HEK293 (cell line): ENCODE results near the gene CADPS2.

Source experiments
- EGR2 ChIP-seq: fragments of 450-650 bp; formaldehyde crosslinking; IDR thresholded peaks from 2 replicates; pipeline ENCODE4 v1.5.1; 2016; ENCODE audit warnings: low read depth, missing biosample characterization, missing genetic modification characterization
- GFI1B ChIP-seq: fragments of 450-650 bp; formaldehyde crosslinking; IDR thresholded peaks from 2 replicates; pipeline ENCODE4 v1.5.1; 2016; ENCODE audit warnings: missing biosample characterization, missing genetic modification characterization
- GLIS1 ChIP-seq: fragments of 450-650 bp; formaldehyde crosslinking; IDR thresholded peaks from 2 replicates; pipeline ENCODE4 v1.5.1; 2016; ENCODE audit warnings: missing biosample characterization, missing genetic modification characterization
- GLIS2 ChIP-seq: fragments of 450-650 bp; formaldehyde crosslinking; IDR thresholded peaks from 2 replicates; pipeline ENCODE4 v1.5.1; 2016; ENCODE audit warnings: missing biosample characterization, missing genetic modification characterization
- IKZF3 ChIP-seq: fragments of 450-650 bp; IDR thresholded peaks from 2 replicates; pipeline ENCODE4 v1.5.0; 2018; ENCODE audit warnings: missing biosample characterization, mild to moderate bottlenecking, missing genetic modification characterization, moderate library complexity
- KLF1 ChIP-seq: fragments of 450-650 bp; formaldehyde crosslinking; IDR thresholded peaks from 2 replicates; pipeline ENCODE4 v1.5.1; 2016; ENCODE audit warnings: missing biosample characterization, missing genetic modification characterization
- SCRT1 ChIP-seq: fragments of 450-650 bp; formaldehyde crosslinking; IDR thresholded peaks from 2 replicates; pipeline ENCODE4 v1.5.1; 2016; ENCODE audit warnings: missing biosample characterization, missing genetic modification characterization, borderline replicate concordance
- SCRT2 ChIP-seq: fragments of 450-650 bp; formaldehyde crosslinking; IDR thresholded peaks from 2 replicates; pipeline ENCODE4 v1.5.1; 2016; ENCODE audit warnings: missing biosample characterization, missing genetic modification characterization
- SP2 ChIP-seq: fragments of 450-650 bp; formaldehyde crosslinking; IDR thresholded peaks from 2 replicates; pipeline ENCODE4 v1.5.1; 2016; ENCODE audit warnings: missing biosample characterization, missing genetic modification characterization
- SP7 ChIP-seq: fragments of 450-650 bp; formaldehyde crosslinking; IDR thresholded peaks from 2 replicates; pipeline ENCODE4 v1.5.1; 2016; ENCODE audit warnings: missing biosample characterization, missing genetic modification characterization
- YY2 ChIP-seq: fragments of 450-650 bp; formaldehyde crosslinking; IDR thresholded peaks from 2 replicates; pipeline ENCODE4 v1.5.1; 2016; ENCODE audit warnings: missing biosample characterization, missing genetic modification characterization
- ZBTB8A ChIP-seq: fragments of 450-650 bp; formaldehyde crosslinking; IDR thresholded peaks from 2 replicates; pipeline ENCODE4 v1.5.1; 2016; ENCODE audit warnings: missing biosample characterization, missing genetic modification characterization
- ZIC2 ChIP-seq: fragments of 450-650 bp; formaldehyde crosslinking; IDR thresholded peaks from 2 replicates; pipeline ENCODE4 v1.5.1; 2016; ENCODE audit warnings: missing biosample characterization, missing genetic modification characterization
- ZNF133 ChIP-seq: fragments of 450-650 bp; formaldehyde crosslinking; IDR thresholded peaks from 2 replicates; pipeline ENCODE4 v1.5.1; 2016; ENCODE audit warnings: missing biosample characterization, missing genetic modification characterization
- ZNF16 ChIP-seq: fragments of 450-650 bp; formaldehyde crosslinking; IDR thresholded peaks from 2 replicates; pipeline ENCODE4 v1.5.1; 2016; ENCODE audit warnings: low read depth, missing biosample characterization, missing genetic modification characterization
- ZNF2 ChIP-seq: fragments of 450-650 bp; formaldehyde crosslinking; IDR thresholded peaks from 2 replicates; pipeline ENCODE4 v1.5.1; 2016; ENCODE audit warnings: missing biosample characterization, missing genetic modification characterization
- ZNF23 ChIP-seq: fragments of 450-650 bp; formaldehyde crosslinking; IDR thresholded peaks from 2 replicates; pipeline ENCODE4 v1.5.1; 2016; ENCODE audit warnings: missing biosample characterization, missing genetic modification characterization, borderline replicate concordance
- ZNF24 ChIP-seq: fragments of 450-650 bp; formaldehyde crosslinking; IDR thresholded peaks from 2 replicates; pipeline ENCODE4 v1.5.1; 2016; ENCODE audit warnings: missing biosample characterization, missing genetic modification characterization
- ZNF335 ChIP-seq: fragments of 450-650 bp; formaldehyde crosslinking; conservative IDR thresholded peaks from 2 replicates; pipeline ENCODE4 v1.5.1; 2016; ENCODE audit warnings: missing biosample characterization, missing genetic modification characterization
- ZNF501 ChIP-seq: fragments of 450-650 bp; formaldehyde crosslinking; IDR thresholded peaks from 2 replicates; pipeline ENCODE4 v1.5.1; 2016; ENCODE audit warnings: missing biosample characterization, missing genetic modification characterization
- ZNF596 ChIP-seq: fragments of 450-650 bp; IDR thresholded peaks from 2 replicates; pipeline ENCODE4 v1.5.0; 2018; ENCODE audit warnings: missing biosample characterization, mild to moderate bottlenecking, missing genetic modification characterization, moderate library complexity
- ZSCAN16 ChIP-seq: fragments of 450-650 bp; formaldehyde crosslinking; IDR thresholded peaks from 2 replicates; pipeline ENCODE4 v1.5.1; 2016; ENCODE audit warnings: missing biosample characterization, missing genetic modification characterization
- ZXDB ChIP-seq: fragments of 450-650 bp; formaldehyde crosslinking; IDR thresholded peaks from 2 replicates; pipeline ENCODE4 v1.5.1; 2016; ENCODE audit warnings: missing biosample characterization, missing genetic modification characterization
- TF ChIP-seq, protein P1 (sequence below): fragments of 450-650 bp; formaldehyde crosslinking; conservative IDR thresholded peaks from 2 replicates; pipeline ENCODE4 v1.5.1; 2016; ENCODE audit warnings: low read depth, missing biosample characterization, missing genetic modification characterization
- TF ChIP-seq, protein P2 (sequence below): fragments of 450-650 bp; formaldehyde crosslinking; IDR thresholded peaks from 2 replicates; pipeline ENCODE4 v1.5.1; 2016; ENCODE audit warnings: missing biosample characterization, missing genetic modification characterization
- TF ChIP-seq, protein P3 (sequence below): fragments of 450-650 bp; formaldehyde crosslinking; IDR thresholded peaks from 2 replicates; pipeline ENCODE4 v1.5.1; 2016; ENCODE audit warnings: missing biosample characterization, missing genetic modification characterization
- TF ChIP-seq, protein P4 (sequence below): fragments of 450-650 bp; formaldehyde crosslinking; IDR thresholded peaks from 2 replicates; pipeline ENCODE4 v1.5.1; 2016; ENCODE audit warnings: missing biosample characterization, missing genetic modification characterization
- TF ChIP-seq, protein P5 (sequence below): fragments of 450-650 bp; formaldehyde crosslinking; IDR thresholded peaks from 2 replicates; pipeline ENCODE4 v1.5.1; 2016; ENCODE audit warnings: missing biosample characterization, missing genetic modification characterization

Gene CADPS2

DNA sequence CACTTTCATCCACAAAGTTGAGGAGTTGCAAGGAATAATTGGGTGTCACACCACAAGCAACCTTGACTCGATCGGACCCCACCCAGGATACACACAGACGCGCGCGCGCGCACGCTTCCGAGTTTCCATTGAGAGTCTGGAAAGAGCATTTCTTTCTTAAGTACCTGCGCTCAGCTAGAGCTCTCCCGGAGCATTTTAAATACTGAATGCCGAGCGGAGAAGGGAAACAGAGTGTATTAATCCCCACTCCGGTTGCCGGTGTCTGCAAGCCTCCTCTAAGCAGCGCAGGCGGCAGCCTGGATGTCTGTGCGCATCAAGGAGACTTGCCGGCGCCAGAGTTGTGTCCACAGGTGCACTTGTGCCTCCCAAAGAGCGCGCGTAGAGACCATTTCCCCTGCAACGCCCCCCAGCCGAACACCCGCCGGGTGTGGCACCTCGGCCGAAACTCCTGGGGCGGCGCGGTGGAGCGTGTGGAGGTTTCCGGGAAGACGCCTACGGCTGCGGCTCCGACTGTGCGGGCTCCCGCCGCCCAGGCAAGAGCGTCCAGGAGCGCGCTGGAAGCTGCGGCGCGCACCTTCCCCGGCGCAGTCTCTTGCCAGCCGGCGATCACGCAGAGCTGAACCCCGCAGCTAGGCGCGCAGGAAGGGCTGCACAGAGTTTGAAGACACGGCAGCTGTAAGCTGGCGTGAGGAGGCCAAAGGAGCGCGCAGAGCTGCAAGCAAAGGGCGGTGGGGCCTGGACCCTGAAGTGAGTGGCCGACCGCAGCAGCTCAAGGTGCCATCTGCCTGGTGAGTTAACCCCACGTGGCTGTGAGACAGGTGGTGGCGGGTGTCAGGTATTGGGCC is 580.6 kb downstream of the CADPS2 start (continued):
- TF ChIP-seq, protein P1, sequence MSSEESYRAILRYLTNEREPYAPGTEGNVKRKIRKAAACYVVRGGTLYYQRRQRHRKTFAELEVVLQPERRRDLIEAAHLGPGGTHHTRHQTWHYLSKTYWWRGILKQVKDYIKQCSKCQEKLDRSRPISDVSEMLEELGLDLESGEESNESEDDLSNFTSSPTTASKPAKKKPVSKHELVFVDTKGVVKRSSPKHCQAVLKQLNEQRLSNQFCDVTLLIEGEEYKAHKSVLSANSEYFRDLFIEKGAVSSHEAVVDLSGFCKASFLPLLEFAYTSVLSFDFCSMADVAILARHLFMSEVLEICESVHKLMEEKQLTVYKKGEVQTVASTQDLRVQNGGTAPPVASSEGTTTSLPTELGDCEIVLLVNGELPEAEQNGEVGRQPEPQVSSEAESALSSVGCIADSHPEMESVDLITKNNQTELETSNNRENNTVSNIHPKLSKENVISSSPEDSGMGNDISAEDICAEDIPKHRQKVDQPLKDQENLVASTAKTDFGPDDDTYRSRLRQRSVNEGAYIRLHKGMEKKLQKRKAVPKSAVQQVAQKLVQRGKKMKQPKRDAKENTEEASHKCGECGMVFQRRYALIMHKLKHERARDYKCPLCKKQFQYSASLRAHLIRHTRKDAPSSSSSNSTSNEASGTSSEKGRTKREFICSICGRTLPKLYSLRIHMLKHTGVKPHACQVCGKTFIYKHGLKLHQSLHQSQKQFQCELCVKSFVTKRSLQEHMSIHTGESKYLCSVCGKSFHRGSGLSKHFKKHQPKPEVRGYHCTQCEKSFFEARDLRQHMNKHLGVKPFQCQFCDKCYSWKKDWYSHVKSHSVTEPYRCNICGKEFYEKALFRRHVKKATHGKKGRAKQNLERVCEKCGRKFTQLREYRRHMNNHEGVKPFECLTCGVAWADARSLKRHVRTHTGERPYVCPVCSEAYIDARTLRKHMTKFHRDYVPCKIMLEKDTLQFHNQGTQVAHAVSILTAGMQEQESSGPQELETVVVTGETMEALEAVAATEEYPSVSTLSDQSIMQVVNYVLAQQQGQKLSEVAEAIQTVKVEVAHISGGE = peak; percentile 76
- TF ChIP-seq, protein P2, sequence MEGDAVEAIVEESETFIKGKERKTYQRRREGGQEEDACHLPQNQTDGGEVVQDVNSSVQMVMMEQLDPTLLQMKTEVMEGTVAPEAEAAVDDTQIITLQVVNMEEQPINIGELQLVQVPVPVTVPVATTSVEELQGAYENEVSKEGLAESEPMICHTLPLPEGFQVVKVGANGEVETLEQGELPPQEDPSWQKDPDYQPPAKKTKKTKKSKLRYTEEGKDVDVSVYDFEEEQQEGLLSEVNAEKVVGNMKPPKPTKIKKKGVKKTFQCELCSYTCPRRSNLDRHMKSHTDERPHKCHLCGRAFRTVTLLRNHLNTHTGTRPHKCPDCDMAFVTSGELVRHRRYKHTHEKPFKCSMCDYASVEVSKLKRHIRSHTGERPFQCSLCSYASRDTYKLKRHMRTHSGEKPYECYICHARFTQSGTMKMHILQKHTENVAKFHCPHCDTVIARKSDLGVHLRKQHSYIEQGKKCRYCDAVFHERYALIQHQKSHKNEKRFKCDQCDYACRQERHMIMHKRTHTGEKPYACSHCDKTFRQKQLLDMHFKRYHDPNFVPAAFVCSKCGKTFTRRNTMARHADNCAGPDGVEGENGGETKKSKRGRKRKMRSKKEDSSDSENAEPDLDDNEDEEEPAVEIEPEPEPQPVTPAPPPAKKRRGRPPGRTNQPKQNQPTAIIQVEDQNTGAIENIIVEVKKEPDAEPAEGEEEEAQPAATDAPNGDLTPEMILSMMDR (tag by site-specific recombination) = peak; percentile 55; the same call in 1 of the 2 replicates
- TF ChIP-seq, protein P3, sequence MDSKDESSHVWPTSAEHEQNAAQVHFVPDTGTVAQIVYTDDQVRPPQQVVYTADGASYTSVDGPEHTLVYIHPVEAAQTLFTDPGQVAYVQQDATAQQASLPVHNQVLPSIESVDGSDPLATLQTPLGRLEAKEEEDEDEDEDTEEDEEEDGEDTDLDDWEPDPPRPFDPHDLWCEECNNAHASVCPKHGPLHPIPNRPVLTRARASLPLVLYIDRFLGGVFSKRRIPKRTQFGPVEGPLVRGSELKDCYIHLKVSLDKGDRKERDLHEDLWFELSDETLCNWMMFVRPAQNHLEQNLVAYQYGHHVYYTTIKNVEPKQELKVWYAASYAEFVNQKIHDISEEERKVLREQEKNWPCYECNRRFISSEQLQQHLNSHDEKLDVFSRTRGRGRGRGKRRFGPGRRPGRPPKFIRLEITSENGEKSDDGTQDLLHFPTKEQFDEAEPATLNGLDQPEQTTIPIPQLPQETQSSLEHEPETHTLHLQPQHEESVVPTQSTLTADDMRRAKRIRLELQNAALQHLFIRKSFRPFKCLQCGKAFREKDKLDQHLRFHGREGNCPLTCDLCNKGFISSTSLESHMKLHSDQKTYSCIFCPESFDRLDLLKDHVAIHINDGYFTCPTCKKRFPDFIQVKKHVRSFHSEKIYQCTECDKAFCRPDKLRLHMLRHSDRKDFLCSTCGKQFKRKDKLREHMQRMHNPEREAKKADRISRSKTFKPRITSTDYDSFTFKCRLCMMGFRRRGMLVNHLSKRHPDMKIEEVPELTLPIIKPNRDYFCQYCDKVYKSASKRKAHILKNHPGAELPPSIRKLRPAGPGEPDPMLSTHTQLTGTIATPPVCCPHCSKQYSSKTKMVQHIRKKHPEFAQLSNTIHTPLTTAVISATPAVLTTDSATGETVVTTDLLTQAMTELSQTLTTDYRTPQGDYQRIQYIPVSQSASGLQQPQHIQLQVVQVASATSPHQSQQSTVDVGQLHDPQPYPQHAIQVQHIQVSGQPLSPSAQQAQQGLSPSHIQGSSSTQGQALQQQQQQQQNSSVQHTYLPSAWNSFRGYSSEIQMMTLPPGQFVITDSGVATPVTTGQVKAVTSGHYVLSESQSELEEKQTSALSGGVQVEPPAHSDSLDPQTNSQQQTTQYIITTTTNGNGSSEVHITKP (tag by site-specific recombination) = no peak
- TF ChIP-seq ZNF335 (tag by site-specific recombination) (peak; percentile 95), ZXDB (tag by site-specific recombination) (no peak), GFI1B (tag by site-specific recombination) (no peak), ZNF501 (peak; percentile 35; the same call in 1 of the 2 replicates), ZIC2 (tag by site-specific recombination) (peak; percentile 95), IKZF3 (tag by site-specific recombination) (peak; percentile 45; the same call in 1 of the 2 replicates), YY2 (tag by site-specific recombination) (no peak), ZBTB8A (tag by site-specific recombination) (no peak; the same call in 1 of the 2 replicates), ZNF2 (tag by site-specific recombination) (peak; percentile 56; the same call in 1 of the 2 replicates), ZNF16 (tag by site-specific recombination) (no peak), ZNF23 (no peak), GLIS2 (tag by site-specific recombination) (peak; percentile 85), KLF1 (tag by site-specific recombination) (peak; percentile 60), ZNF596 (tag by site-specific recombination) (no peak), ZNF24 (tag by site-specific recombination) (0 out of 2 replicates have a peak, but pooled peaks have one; percentile 15), ZSCAN16 (tag by site-specific recombination) (no peak), ZNF133 (tag by site-specific recombination) (no peak; the same call in 1 of the 2 replicates), SP7 (tag by site-specific recombination) (peak; percentile 27; the same call in 1 of the 2 replicates), SP2 (tag by site-specific recombination) (peak; percentile 49), GLIS1 (tag by site-specific recombination) (peak; percentile 73), EGR2 (tag by site-specific recombination) (peak; percentile 38; the same call in 1 of the 2 replicates), SCRT1 (peak; percentile 63; the same call in 1 of the 2 replicates), SCRT2 (tag by site-specific recombination) (peak; percentile 93)
- TF ChIP-seq, protein P4, sequence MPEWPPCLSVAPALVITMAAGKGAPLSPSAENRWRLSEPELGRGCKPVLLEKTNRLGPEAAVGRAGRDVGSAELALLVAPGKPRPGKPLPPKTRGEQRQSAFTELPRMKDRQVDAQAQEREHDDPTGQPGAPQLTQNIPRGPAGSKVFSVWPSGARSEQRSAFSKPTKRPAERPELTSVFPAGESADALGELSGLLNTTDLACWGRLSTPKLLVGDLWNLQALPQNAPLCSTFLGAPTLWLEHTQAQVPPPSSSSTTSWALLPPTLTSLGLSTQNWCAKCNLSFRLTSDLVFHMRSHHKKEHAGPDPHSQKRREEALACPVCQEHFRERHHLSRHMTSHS (tag by site-specific recombination) = no peak
- TF ChIP-seq, protein P5, sequence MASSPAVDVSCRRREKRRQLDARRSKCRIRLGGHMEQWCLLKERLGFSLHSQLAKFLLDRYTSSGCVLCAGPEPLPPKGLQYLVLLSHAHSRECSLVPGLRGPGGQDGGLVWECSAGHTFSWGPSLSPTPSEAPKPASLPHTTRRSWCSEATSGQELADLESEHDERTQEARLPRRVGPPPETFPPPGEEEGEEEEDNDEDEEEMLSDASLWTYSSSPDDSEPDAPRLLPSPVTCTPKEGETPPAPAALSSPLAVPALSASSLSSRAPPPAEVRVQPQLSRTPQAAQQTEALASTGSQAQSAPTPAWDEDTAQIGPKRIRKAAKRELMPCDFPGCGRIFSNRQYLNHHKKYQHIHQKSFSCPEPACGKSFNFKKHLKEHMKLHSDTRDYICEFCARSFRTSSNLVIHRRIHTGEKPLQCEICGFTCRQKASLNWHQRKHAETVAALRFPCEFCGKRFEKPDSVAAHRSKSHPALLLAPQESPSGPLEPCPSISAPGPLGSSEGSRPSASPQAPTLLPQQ (tag by site-specific recombination) = no peak
